Lower lobe of right lung (tissue), 2 donors: ENCODE data around the gene MUC22. TPM values are rescaled to one million over a fixed set of nuclear protein-coding genes. Genes with fewer than 3 reads are reported as not detected.
"Not testable (repeated sequence)": the region's sequence is repeated elsewhere in the genome, so short reads cannot be mapped to it uniquely, and the experiment has no call there.

Experiments used
- ATAC-seq, 2 donors: fragments of 200-7000 bp; cut with Tn5 transposase; one replicate each; pipeline ENCODE4 v1.9.1; 2020 to 2022; ENCODE audit warnings: mild to moderate bottlenecking in 2 of 2, moderate library complexity in 2 of 2
- DNase-seq: peaks from one replicate; pipeline ENCODE4 v3.0.0-alpha.2; 2020
- H3K27ac ChIP-seq: fragments of 200-600 bp; one replicate; pipeline ENCODE4 v1.8.0; 2022
- H3K27me3 ChIP-seq: fragments of 200-600 bp; one replicate; pipeline ENCODE4 v1.8.0; 2022; ENCODE audit warnings: low read depth
- H3K36me3 ChIP-seq: fragments of 200-600 bp; one replicate; pipeline ENCODE4 v1.8.0; 2022; ENCODE audit warnings: mild to moderate bottlenecking
- H3K4me1 ChIP-seq: fragments of 200-600 bp; one replicate; pipeline ENCODE4 v1.8.0; 2022
- H3K4me3 ChIP-seq: fragments of 200-600 bp; one replicate; pipeline ENCODE4 v1.8.0; 2022; ENCODE audit warnings: mild to moderate bottlenecking
- H3K9me3 ChIP-seq: fragments of 200-600 bp; one replicate; pipeline ENCODE4 v1.8.0; 2022
- intact Hi-C: fragments of 100-400 bp; cut with DNase I; formaldehyde crosslinking; loops from one replicate; pipeline ENCODE4 v1.11.0; 2022
- total RNA-seq: library from RNA; stranded (reverse); fragmentation: NEBNext Ultra II Directional; extraction: Animal tissue kit (Norgen Biotek cat#: 25700); gene quantifications from one replicate; pipeline ENCODE4 v1.2.1, GENCODE V29; 2021
- TF ChIP-seq, protein P1 (sequence below): fragments of 200-600 bp; IDR thresholded peaks from one replicate; pipeline ENCODE4 v1.8.0; 2022; ENCODE audit warnings: antibody characterized with exemption, mild to moderate bottlenecking
- donor health status: DM: no; HTN: yes; CAD: no; lungs with severe emphysema.

Gene MUC22
- total RNA-seq, 1 donor from 2014 or later: not detected

GRCh38 chr6:31020057-31020456, 9.8 kb downstream of the MUC22 start:
- TF ChIP-seq, protein P1, sequence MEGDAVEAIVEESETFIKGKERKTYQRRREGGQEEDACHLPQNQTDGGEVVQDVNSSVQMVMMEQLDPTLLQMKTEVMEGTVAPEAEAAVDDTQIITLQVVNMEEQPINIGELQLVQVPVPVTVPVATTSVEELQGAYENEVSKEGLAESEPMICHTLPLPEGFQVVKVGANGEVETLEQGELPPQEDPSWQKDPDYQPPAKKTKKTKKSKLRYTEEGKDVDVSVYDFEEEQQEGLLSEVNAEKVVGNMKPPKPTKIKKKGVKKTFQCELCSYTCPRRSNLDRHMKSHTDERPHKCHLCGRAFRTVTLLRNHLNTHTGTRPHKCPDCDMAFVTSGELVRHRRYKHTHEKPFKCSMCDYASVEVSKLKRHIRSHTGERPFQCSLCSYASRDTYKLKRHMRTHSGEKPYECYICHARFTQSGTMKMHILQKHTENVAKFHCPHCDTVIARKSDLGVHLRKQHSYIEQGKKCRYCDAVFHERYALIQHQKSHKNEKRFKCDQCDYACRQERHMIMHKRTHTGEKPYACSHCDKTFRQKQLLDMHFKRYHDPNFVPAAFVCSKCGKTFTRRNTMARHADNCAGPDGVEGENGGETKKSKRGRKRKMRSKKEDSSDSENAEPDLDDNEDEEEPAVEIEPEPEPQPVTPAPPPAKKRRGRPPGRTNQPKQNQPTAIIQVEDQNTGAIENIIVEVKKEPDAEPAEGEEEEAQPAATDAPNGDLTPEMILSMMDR: no peak
- no peak for ATAC-seq
- no peak for DNase-seq
- Histone ChIP-seq H3K36me3 (no peaks in the 10 kb centered on the region), H3K27ac (no peak overlapping the region), H3K4me1 (no peaks in the 10 kb centered on the region), H3K27me3 (no peaks in the 10 kb centered on the region), H3K4me3 (no peak overlapping the region), H3K9me3 (no peaks in the 10 kb centered on the region)
- intact Hi-C loops: no loop called here

- H3K4me1 ChIP-seq, H3K27me3 ChIP-seq, ATAC-seq, intact Hi-C loops, H3K4me3 ChIP-seq, DNase-seq, H3K36me3 ChIP-seq, H3K27ac ChIP-seq, H3K9me3 ChIP-seq: not testable (repeated sequence)
Observed at GRCh38 chr6:31020631-31021255, 10.5 kb downstream of the MUC22 start.

DNA sequence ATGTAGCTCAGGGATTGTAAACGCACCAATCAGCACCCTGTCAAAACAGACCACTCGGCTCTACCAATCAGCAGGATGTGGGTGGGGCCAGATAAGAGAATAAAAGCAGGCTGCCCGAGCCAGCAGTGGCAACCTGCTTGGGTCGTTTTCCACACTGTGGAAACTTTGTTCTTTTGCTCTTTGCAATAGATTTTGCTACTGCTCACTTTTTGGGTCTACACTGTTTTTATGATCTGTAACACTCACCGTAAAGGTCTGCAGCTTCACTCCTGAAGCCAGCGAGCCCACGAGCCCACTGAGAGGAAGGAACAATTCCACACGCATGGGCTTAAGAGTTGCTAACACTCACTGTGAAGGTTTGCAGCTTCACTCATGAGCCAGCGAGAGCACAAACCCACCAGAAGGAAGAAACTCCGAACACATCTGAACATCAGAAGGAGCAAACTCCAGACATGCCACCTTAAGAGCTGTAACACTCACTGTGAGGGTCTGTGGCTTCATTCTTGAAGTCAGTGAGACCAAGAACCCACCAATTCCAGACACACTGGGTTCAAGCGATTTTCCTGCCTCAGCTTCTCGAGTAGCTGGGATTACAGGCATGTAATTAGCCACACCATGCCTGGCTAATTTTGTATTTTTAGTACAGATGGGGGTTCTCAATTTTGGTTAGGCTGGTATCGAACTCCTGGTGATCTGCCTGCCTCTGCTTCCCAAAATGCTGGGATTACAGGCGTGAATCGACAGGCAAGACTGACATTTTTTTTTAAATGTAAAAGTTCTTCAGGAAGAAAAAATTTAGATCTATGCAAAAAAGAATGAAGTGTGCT, 11.6 kb downstream of the MUC22 start:
- not testable (repeated sequence) for H3K9me3 ChIP-seq, ATAC-seq, DNase-seq

DNA sequence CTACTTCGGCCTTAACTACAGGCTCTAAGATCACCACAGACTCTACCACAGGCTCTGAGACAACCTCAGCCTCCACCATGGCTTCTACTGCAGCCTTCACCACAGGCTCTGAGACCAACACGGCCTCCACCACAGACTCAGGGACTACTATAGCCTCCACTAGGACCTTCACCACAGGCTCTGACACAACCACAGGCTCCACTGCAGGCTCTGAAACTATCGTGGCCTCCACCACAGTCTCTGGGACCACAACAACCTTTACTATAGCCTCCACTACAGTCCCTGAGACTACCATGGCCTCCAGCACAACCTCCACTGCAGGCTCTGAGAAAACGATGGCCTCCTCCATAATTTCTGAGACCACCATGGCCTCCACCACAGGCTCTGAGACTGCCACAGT, 15.3 kb downstream of the MUC22 start:
- Histone ChIP-seq H3K9me3 (no peaks in the 10 kb centered on the region), H3K27me3 (no peaks in the 10 kb centered on the region), H3K4me3 (no peak overlapping the region), H3K36me3 (no peaks in the 10 kb centered on the region), H3K4me1 (no peaks in the 10 kb centered on the region), H3K27ac (no peak overlapping the region)
- TF ChIP-seq, protein P1: no peak
- no peak for ATAC-seq
- DNase-seq: no peak
- intact Hi-C loops: no loop called here

More for the DNA sequence above, 11.6 kb downstream of the MUC22 start:
- intact Hi-C loops, H3K36me3 ChIP-seq, H3K27ac ChIP-seq, H3K27me3 ChIP-seq, H3K4me1 ChIP-seq, H3K4me3 ChIP-seq: not testable (repeated sequence)

GRCh38 chr6:31031095-31031494, 20.8 kb downstream of the MUC22 start:
- no peaks in the 10 kb centered on the region for H3K27me3 ChIP-seq
- H3K4me1 ChIP-seq: no peaks in the 10 kb centered on the region
- ATAC-seq (no peak), DNase-seq (no peak)
- no peak overlapping the region for H3K27ac ChIP-seq
- intact Hi-C loops: no loop called here
- no peaks in the 10 kb centered on the region for H3K36me3 ChIP-seq
- TF ChIP-seq, protein P1: no peak
- no peak overlapping the region for H3K4me3 ChIP-seq
- H3K9me3 ChIP-seq: no peaks in the 10 kb centered on the region

GRCh38 chr6:31033075-31033474, 22.8 kb downstream of the MUC22 start:
- Histone ChIP-seq H3K36me3 (no peaks in the 10 kb centered on the region), H3K9me3 (no peaks in the 10 kb centered on the region), H3K4me3 (no peak overlapping the region), H3K4me1 (no peaks in the 10 kb centered on the region), H3K27me3 (no peaks in the 10 kb centered on the region), H3K27ac (no peak overlapping the region)
- no peak for DNase-seq
- TF ChIP-seq, protein P1: no peak
- intact Hi-C loops: no loop called here
- no peak for ATAC-seq
